GM18498 (cell line): ENCODE results near the gene TMEM109.

Source experiments
- ATAC-seq: cut with Tn5 transposase; IDR thresholded peaks from one replicate; pipeline ENCODE4 v1.9.1; 2021; ENCODE audit warnings: mild to moderate bottlenecking, moderate library complexity; ENCODE audit not compliant: unreplicated experiment

Gene TMEM109

DNA sequence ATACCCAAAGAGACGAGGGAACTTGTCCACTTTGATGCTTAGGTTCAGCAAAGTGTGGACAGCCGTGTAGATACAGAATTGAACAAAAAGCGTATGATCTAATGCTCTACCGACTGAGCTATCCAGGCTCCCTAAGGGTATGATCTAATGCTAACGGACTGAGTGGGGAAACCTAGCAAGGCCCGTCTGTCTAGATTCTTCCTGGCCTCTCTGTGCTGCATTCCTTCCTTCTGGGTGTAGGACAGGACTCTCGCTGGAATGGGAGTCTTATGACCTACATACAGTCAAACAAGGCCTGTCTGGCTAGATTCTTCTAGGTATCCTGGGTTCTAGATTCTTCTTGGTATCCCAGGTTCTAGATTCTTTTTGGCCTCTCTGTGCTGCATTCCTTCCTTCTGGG is 46.4 kb downstream of the TMEM109 start:
- no peak for ATAC-seq

DNA sequence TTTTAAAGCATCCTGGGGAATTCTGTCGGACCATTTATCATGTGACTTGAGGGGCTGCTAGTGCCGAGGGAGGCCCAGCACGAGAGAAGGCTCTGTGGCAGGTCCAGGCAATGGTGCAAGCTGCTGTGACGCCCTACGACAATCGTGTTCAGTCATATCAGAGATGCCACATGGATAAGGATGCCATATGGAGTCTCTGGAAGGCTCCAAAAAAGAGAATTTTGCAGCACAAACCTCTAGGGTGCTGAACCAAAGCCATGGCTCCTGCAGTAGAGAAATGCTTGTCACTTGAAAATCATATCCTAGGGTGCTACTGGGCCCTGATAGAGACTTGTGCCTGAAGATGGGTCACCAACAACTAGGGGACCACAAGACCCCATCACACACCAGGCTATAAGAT is 50.8 kb downstream of the TMEM109 start:
- no peak for ATAC-seq

DNA sequence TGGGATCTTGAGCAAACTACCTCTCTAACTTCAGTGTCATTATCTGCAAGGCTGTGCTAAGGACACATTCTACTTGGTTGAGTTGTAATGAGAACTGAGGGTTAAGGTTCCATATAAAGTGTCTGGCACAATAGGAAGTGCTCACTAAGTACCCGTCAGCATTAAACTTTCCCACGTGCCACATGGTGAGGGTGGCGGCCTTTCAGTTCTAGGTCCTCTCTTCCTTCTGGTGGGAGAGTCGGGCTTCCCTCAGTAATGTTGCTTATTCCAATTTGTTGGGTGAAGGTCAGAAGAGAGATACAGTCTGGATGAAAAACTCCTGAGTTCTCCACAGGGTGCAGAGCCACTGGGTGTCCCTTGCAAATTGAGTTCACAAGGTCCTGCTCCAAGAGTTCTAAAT is 52.9 kb downstream of the TMEM109 start:
- ATAC-seq, result no peak

DNA sequence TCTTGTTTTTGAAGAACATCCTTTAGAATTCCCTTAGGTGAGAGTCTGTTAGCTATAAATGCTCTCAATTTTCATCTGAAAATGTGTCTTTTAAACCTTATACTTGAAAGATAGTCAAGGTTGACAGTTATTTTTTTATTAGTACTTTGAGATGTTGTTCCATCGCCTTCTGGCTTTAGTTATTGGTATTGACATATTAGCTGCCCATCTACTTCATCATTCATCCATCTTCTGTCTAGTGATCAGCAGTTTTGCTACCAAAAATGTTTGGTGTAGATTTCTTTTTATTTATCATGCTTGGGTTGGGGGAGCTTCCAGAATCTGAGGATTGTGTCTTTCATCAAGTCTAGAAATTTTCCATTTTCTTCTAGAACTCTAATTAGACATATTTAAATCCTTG is 54.3 kb downstream of the TMEM109 start:
- no peak for ATAC-seq

- ATAC-seq, result peak; percentile 69
Measured at GRCh38 chr11:60970369-60970774, 56.4 kb downstream of the TMEM109 start.

DNA sequence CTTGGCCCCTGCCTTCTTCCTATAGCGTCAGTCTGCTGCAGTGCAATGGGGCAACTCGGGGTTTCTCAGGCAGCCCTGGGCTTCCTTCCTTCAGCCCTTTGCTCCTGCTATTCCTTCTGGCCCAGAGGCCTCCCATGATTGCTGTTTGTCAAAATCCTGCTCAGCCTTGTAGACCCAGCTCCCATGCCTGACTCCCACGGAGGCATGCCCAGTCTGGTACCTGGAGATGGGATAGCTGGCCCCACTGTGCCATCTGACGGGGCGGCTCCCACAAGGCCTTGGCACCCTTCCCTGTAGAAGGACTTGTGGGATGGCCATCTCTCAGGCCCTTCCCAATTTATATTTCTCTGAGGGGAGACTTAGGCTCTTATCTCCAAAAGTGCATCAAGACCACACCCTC is 56.9 kb downstream of the TMEM109 start:
- ATAC-seq, result no peak

GRCh38 chr11:60971520-60971919 is 57.6 kb downstream of the TMEM109 start, which contains the start of gene CD6:
Gene CD6 (plus strand): TSS chr11:60971680. CDS start chr11:60971866, 186 bp downstream.
- no peak for ATAC-seq

GRCh38 chr11:60972182-60973030 is 58.4 kb downstream of the TMEM109 start:
- no peak for ATAC-seq
